Stimulated activated CD8-positive, alpha-beta memory T cell treated with anti-CD3 and anti-CD28 coated beads, Interleukin-15, amount 100 ng/mL, for 48 hours (primary cell): ENCODE results near the gene KLF12.

Experiments
- DNase-seq, 2 donors: peaks; one replicate each; pipeline ENCODE4 v3.0.0-alpha.2; 2020; ENCODE audit warnings: low read depth in 2 of 2

The KLF12 gene

GRCh38 chr13:74135326-74136083 lies 1.3 kb upstream of the KLF12 start:
- peak; percentile 53 to 59 for DNase-seq

GRCh38 chr13:74134777-74135325 lies 647 bp upstream of the KLF12 start:
- DNase-seq: peak; percentile 58 to 62

GRCh38 chr13:74133657-74134201 lies 475 bp downstream of the KLF12 start:
- DNase-seq: peak; percentile 82 to 86

GRCh38 chr13:74132776-74133656 lies 1.2 kb downstream of the KLF12 start:
- DNase-seq: peak in 1 of 2 donors; percentile 19

GRCh38 chr13:74132152-74132775 lies 1.9 kb downstream of the KLF12 start:
- peak in 1 of 2 donors; percentile 7 for DNase-seq

GRCh38 chr13:74131227-74131626 lies 3.0 kb downstream of the KLF12 start:
- no peak for DNase-seq

- DNase-seq: no peak
These were observed 4.6 kb downstream of the KLF12 start for GRCh38 chr13:74129500-74130191.

GRCh38 chr13:74128156-74128767 lies 5.9 kb downstream of the KLF12 start:
- DNase-seq: no peak

- no peak for DNase-seq
These were observed 15.9 kb downstream of the KLF12 start for GRCh38 chr13:74118328-74118727.

GRCh38 chr13:74117207-74117705 lies 16.9 kb downstream of the KLF12 start:
- no peak for DNase-seq

GRCh38 chr13:74115133-74115532 lies 19.1 kb downstream of the KLF12 start:
- no peak for DNase-seq

GRCh38 chr13:74114641-74115040 lies 19.6 kb downstream of the KLF12 start:
- DNase-seq: no peak

- no peak for DNase-seq
These were observed 20.0 kb downstream of the KLF12 start for GRCh38 chr13:74114202-74114601.

GRCh38 chr13:74111901-74112824 lies 22.0 kb downstream of the KLF12 start:
- no peak for DNase-seq

- no peak for DNase-seq
These were observed 22.8 kb downstream of the KLF12 start for GRCh38 chr13:74111399-74111798.

- DNase-seq: no peak
These were observed 24.2 kb downstream of the KLF12 start for GRCh38 chr13:74110053-74110452.

GRCh38 chr13:74107598-74107997 lies 26.6 kb downstream of the KLF12 start:
- no peak for DNase-seq

- DNase-seq: no peak
These were observed 28.3 kb downstream of the KLF12 start for GRCh38 chr13:74105871-74106270.

GRCh38 chr13:74104661-74105275 lies 29.4 kb downstream of the KLF12 start:
- DNase-seq: no peak
